ENCODE results near the gene RALY. TPM values are rescaled to one million over a fixed set of nuclear protein-coding genes. Genes with fewer than 3 reads are reported as not detected.

Gene RALY
- total and polyA plus RNA-seq, 10 of the 15 experiments (the other 5 are each of a cell fraction or from before 2014, with no cell fraction given), result 1.2 to 246 (median 137) TPM

- TF ChIP-seq ZBTB33 (IDR thresholded peaks at IDR 0.05), result no peak
- no peak for TF ChIP-seq NFYB (IDR thresholded peaks at IDR 0.05; ENCODE audit: insufficient read depth, low read depth, low read length)
- TF ChIP-seq TCF12 (IDR thresholded peaks at IDR 0.05; ENCODE audit: low read depth, low read length), result peak; percentile 43; the same call in 1 of the 2 replicates
- TF ChIP-seq ZBTB4 (CRISPR knock-in tag; IDR thresholded peaks at IDR 0.05), result no peak
- no peak for TF ChIP-seq ZNF384 (IDR thresholded peaks at IDR 0.05; ENCODE audit: borderline replicate concordance, low read depth, low read length)
- TF ChIP-seq BCL3 (IDR thresholded peaks at IDR 0.05; ENCODE audit: borderline replicate concordance, insufficient read depth, low read depth, low read length, poor library complexity, severe bottlenecking), result no peak
- TF ChIP-seq, protein P1, sequence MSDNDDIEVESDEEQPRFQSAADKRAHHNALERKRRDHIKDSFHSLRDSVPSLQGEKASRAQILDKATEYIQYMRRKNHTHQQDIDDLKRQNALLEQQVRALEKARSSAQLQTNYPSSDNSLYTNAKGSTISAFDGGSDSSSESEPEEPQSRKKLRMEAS (IDR thresholded peaks at IDR 0.05; ENCODE audit: low read depth, low read length), result no peak; the same call in none of the 2 replicates
- no peak for TF ChIP-seq ATF2 (IDR thresholded peaks at IDR 0.05; ENCODE audit: low read length)
- TF ChIP-seq ZNF622 (IDR thresholded peaks at IDR 0.05), result no peak
- TF ChIP-seq ELK1 (IDR thresholded peaks at IDR 0.05; ENCODE audit: low read depth, low read length), result 0 out of 2 replicates have a peak, but pooled peaks have one; percentile 14
- TF ChIP-seq, protein P2, sequence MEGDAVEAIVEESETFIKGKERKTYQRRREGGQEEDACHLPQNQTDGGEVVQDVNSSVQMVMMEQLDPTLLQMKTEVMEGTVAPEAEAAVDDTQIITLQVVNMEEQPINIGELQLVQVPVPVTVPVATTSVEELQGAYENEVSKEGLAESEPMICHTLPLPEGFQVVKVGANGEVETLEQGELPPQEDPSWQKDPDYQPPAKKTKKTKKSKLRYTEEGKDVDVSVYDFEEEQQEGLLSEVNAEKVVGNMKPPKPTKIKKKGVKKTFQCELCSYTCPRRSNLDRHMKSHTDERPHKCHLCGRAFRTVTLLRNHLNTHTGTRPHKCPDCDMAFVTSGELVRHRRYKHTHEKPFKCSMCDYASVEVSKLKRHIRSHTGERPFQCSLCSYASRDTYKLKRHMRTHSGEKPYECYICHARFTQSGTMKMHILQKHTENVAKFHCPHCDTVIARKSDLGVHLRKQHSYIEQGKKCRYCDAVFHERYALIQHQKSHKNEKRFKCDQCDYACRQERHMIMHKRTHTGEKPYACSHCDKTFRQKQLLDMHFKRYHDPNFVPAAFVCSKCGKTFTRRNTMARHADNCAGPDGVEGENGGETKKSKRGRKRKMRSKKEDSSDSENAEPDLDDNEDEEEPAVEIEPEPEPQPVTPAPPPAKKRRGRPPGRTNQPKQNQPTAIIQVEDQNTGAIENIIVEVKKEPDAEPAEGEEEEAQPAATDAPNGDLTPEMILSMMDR (IDR thresholded peaks at IDR 0.05 in 2 of 3, conservative IDR thresholded peaks at IDR 0.05 in 1 of 3; ENCODE audit: control insufficient read depth in 2 of 3, extremely low read depth in 1 of 3, insufficient read depth in 1 of 3, low read depth in 3 of 3, low read length in 3 of 3), result no peak
- TF ChIP-seq SUPT20H (IDR thresholded peaks at IDR 0.05; ENCODE audit: borderline replicate concordance, control insufficient read depth, low read depth, low read length), result no peak
- TF ChIP-seq CHD4 (IDR thresholded peaks at IDR 0.05), result no peak
These were observed 118.2 kb downstream of the RALY start, which contains the start of gene EIF2S2 (continued) for GRCh38 chr20:34111702-34112599.

All from GM12878 (cell line).